ENCODE measurements around the gene RANBP1.
A peak's percentile ranks its signal among the peaks of the same experiment; 100 is the strongest.

RANBP1 gene

GRCh38 chr22:20107951-20108756 is 7.8 kb upstream of the RANBP1 start:
- no peak for DNase-seq (ENCODE audit: low read depth in 2 of 2)

- no peak for DNase-seq (ENCODE audit: low read depth in 2 of 2)
Observed at GRCh38 chr22:20108757-20109230, 7.1 kb upstream of the RANBP1 start.

GRCh38 chr22:20109411-20110358 is 6.2 kb upstream of the RANBP1 start:
- no peak for DNase-seq (ENCODE audit: low read depth in 2 of 2)

GRCh38 chr22:20110359-20110985 is 5.4 kb upstream of the RANBP1 start:
- DNase-seq (ENCODE audit: low read depth in 2 of 2): no peak

GRCh38 chr22:20111045-20111688 is 4.7 kb upstream of the RANBP1 start:
- no peak for DNase-seq (ENCODE audit: low read depth in 2 of 2)

- no peak for DNase-seq (ENCODE audit: low read depth in 2 of 2)
Observed at GRCh38 chr22:20111689-20112622, 3.9 kb upstream of the RANBP1 start.

- no peak for DNase-seq (ENCODE audit: low read depth in 2 of 2)
Observed at GRCh38 chr22:20112623-20113511, 3.0 kb upstream of the RANBP1 start.

GRCh38 chr22:20113551-20114310 is 2.2 kb upstream of the RANBP1 start:
- DNase-seq (ENCODE audit: low read depth in 2 of 2): no peak

- DNase-seq (ENCODE audit: low read depth in 2 of 2): no peak
Observed at GRCh38 chr22:20114506-20115475, 1.1 kb upstream of the RANBP1 start.

- DNase-seq (ENCODE audit: low read depth in 2 of 2): no peak
Observed at GRCh38 chr22:20116376-20116950, 559 bp downstream of the RANBP1 start.

GRCh38 chr22:20116951-20117632 is 1.2 kb downstream of the RANBP1 start, which contains the start of gene TRMT2A:
TRMT2A (minus strand) TSS chr22:20117226; CDS start chr22:20116906, 320 bp downstream.
- peak; percentile 96 to 97 for DNase-seq (ENCODE audit: low read depth in 2 of 2)

- no peak for DNase-seq (ENCODE audit: low read depth in 2 of 2)
Observed at GRCh38 chr22:20117633-20118299, 1.9 kb downstream of the RANBP1 start.

- DNase-seq (ENCODE audit: low read depth in 2 of 2): no peak
Observed at GRCh38 chr22:20118300-20119020, 2.6 kb downstream of the RANBP1 start.

GRCh38 chr22:20121856-20122415 is 6.0 kb downstream of the RANBP1 start:
- DNase-seq (ENCODE audit: low read depth in 2 of 2): no peak

All from fibroblast of skin of left quadriceps (primary cell).